Measurements from ENCODE around the gene TMEM130.

Gene TMEM130

DNA sequence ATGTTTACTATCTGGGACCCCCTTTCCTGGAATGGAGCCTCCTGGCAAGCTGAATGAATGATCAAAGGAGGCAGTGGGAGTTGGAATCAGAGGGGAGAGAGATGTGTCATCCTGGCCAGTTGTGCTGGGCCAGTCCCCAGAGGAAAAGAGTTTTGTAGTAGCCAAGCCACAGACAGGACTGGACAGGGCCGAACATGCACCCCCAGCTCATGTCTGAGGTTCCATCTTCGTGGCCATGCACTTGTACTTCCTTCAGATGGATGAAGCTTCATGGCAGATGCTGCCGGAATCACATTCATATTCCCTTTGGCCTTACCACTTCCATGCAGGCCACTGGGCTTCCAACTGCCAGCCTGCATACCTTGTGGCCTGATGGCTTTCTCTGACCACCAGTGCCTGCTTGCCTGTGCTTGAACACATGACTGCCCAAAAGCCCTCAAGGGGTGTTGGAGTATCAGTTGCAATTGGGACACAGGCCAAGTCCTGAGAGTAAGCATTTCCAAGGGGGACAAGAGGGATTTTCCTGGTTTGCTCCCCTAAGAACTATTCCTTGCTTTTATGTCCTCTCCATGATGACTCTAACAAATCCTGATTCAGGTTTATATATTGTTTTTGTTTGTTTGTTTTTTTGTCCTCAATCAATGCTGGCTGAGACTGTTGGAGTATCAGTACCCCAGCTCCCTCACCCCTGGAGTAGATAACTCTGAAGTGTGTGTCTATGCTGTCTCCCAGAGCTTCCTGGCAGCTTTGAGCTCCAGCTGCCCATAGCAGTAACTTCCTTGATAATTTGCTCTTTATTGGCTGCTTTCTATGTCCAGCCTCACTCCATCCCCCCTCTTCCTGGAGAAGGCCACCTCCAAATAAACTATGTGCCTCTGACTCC, 63.6 kb downstream of the TMEM130 start:
- DNase-seq = no peak

DNA sequence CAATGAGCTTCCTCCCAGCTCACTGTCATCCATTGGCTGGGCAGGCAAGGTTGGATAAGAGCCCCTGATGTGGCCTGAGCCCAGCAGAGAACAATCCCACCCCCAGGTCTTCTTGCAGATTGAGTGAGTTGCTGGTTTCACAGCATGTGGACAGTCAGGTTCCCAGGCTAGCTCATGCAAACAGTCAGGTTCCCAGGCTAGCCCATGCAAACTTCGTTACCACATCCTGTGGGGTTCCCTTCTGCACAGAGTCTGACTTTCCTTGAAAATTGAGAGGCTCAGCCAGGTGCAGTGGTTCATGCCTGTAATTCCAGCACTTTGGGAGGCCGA, 67.1 kb downstream of the TMEM130 start:
- DNase-seq = no peak

DNA sequence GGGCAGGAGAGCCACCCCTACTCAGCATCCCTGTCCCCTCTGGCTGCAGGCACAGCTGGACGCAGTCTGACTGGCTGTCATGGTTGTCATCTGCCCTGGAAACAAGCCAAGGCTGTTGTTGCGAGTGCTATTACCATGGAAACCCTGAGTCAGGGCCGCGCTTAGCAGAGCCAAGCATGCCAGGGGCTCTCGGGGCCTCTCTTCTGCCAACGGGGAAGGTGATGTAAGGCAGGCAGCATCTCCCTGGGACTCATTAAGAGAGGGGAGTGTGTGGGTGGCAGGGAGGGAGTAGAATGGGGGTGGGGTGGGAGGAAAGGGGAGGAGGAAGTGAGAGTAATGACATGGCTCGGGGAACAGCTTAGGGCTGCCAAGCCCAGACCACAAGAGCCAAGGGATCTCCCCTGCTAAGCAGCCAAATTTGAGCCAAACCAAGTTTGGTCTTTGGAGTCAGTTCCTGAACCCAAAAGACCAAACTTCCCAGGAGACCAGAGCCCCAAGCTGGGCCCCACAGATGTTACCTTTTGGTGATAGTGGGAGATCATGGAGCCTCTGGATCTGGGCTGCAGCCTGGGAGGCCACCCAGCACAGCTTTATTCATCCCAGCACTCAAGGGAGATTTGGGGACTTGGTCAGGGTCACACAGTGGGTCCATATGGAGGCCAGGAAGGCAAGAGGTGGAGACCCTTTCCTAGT, 67.6 kb downstream of the TMEM130 start:
- DNase-seq = peak; percentile 79

DNA sequence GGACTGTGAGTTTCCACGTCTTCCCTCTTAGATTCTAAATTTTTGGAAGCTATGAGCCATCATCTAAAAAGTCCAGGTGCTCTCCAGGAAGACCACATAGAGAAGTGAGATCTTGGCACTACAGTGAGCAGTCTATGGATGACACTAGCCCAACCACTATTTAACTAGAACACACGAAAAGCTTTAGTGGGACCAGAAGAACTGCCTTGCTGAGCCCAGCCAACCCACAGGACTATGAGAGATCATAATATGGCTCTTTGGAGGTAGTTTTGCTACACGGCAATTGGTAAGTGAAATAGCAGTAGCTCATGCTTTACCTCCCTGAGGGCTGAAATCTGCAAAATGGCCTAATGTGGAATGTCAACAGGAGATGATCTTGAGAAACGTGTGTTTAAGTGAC, 68.8 kb downstream of the TMEM130 start:
- no peak for DNase-seq

DNA sequence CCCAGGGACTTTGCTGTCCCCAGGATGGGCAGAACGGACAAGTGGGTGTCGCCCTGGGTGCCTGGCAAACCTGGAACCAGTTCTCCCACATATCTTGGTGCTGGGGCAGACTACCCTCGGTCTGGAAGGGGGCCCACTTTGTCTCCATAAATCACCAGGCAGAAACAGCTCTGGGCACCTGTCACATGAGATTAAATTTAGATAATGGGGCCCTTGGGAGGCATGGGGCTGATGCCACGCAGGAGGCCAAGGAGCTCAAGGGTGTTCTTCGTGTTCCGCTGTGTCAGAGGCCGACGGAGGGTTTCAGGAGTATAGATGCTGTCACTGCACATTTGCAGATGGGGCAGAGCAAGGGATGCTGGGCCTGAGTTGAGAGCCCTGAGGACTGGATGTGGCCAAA, 72.7 kb downstream of the TMEM130 start:
- DNase-seq = no peak

Data from CD4-positive, alpha-beta T cell treated with Interferon gamma for 1 hour (primary cell).